ENCODE results near the gene TAGLN3.

TAGLN3 gene

GRCh38 chr3:111989061-111989678, 9.6 kb upstream of the TAGLN3 start:
- no peaks in the 10 kb centered on the region for H3K27me3 Mint-ChIP-seq (ENCODE audit: low read depth)
- peak; percentile 68 to 79 (median 74) for TF ChIP-seq CTCF (IDR thresholded peaks at IDR 0.05; ENCODE audit: unreplicated experiment in 3 of 3)
- H3K4me3 Mint-ChIP-seq: no peak overlapping the region
- H3K4me1 Mint-ChIP-seq: no peaks in the 10 kb centered on the region
- no peak overlapping the region for H3K27ac Mint-ChIP-seq
- no peaks in the 10 kb centered on the region for H3K9me3 Mint-ChIP-seq
- H3K36me3 Mint-ChIP-seq (ENCODE audit: low read depth): peaks cover 59% of the 10 kb centered on the region

GRCh38 chr3:111993038-111993437, 5.7 kb upstream of the TAGLN3 start:
- TF ChIP-seq CTCF (IDR thresholded peaks at IDR 0.05; ENCODE audit: unreplicated experiment in 3 of 3): no peak
- no peaks in the 10 kb centered on the region for H3K4me1 Mint-ChIP-seq
- H3K4me3 Mint-ChIP-seq: no peak overlapping the region
- H3K9me3 Mint-ChIP-seq: no peaks in the 10 kb centered on the region
- H3K27me3 Mint-ChIP-seq (ENCODE audit: low read depth): no peaks in the 10 kb centered on the region
- no peak overlapping the region for H3K27ac Mint-ChIP-seq
- peaks cover 27% of the 10 kb centered on the region for H3K36me3 Mint-ChIP-seq (ENCODE audit: low read depth)

- no peak for TF ChIP-seq CTCF (IDR thresholded peaks at IDR 0.05; ENCODE audit: unreplicated experiment in 3 of 3)
- Mint-ChIP-seq H3K4me3 (peak overlapping the region; percentile 86 to 91 (median 87)), H3K9me3 (no peaks in the 10 kb centered on the region), H3K27ac (peak overlapping the region; percentile 30 to 37 (median 36)), H3K4me1 (peaks cover 46% of the 10 kb centered on the region), H3K36me3 (ENCODE audit: low read depth) (no peaks in the 10 kb centered on the region), H3K27me3 (ENCODE audit: low read depth) (peaks cover 29% of the 10 kb centered on the region)
Observed at GRCh38 chr3:111999484-112000324, 982 bp downstream of the TAGLN3 start.

GRCh38 chr3:112000367-112000771, 1.6 kb downstream of the TAGLN3 start:
- Mint-ChIP-seq H3K4me3 (peak overlapping the region; percentile 58 to 91 (median 86)), H3K27me3 (ENCODE audit: low read depth) (peaks cover 29% of the 10 kb centered on the region), H3K9me3 (no peaks in the 10 kb centered on the region), H3K27ac (no peak overlapping the region), H3K4me1 (peaks cover 46% of the 10 kb centered on the region), H3K36me3 (ENCODE audit: low read depth) (peaks cover 2% of the 10 kb centered on the region)
- TF ChIP-seq CTCF (IDR thresholded peaks at IDR 0.05; ENCODE audit: unreplicated experiment in 3 of 3): no peak

GRCh38 chr3:112000966-112001365, 2.2 kb downstream of the TAGLN3 start:
- no peak for TF ChIP-seq CTCF (IDR thresholded peaks at IDR 0.05; ENCODE audit: unreplicated experiment in 3 of 3)
- H3K4me3 Mint-ChIP-seq: peak overlapping the region; percentile 58 to 91 (median 86)
- peaks cover 29% of the 10 kb centered on the region for H3K27me3 Mint-ChIP-seq (ENCODE audit: low read depth)
- H3K27ac Mint-ChIP-seq: peak overlapping the region in 1 of 3 experiments; percentile 20
- no peaks in the 10 kb centered on the region for H3K9me3 Mint-ChIP-seq
- H3K36me3 Mint-ChIP-seq (ENCODE audit: low read depth): peaks cover 3% of the 10 kb centered on the region
- H3K4me1 Mint-ChIP-seq: peaks cover 46% of the 10 kb centered on the region
